ENCODE measurements around the gene HPCAL1. TPM values are rescaled to one million over a fixed set of nuclear protein-coding genes. Genes with fewer than 3 reads are reported as not detected.
A peak's percentile ranks its signal among the peaks of the same experiment; 100 is the strongest.

Gene HPCAL1
- total and polyA plus RNA-seq, 8 donors: 58.1 to 108 (median 72.1) TPM

DNA sequence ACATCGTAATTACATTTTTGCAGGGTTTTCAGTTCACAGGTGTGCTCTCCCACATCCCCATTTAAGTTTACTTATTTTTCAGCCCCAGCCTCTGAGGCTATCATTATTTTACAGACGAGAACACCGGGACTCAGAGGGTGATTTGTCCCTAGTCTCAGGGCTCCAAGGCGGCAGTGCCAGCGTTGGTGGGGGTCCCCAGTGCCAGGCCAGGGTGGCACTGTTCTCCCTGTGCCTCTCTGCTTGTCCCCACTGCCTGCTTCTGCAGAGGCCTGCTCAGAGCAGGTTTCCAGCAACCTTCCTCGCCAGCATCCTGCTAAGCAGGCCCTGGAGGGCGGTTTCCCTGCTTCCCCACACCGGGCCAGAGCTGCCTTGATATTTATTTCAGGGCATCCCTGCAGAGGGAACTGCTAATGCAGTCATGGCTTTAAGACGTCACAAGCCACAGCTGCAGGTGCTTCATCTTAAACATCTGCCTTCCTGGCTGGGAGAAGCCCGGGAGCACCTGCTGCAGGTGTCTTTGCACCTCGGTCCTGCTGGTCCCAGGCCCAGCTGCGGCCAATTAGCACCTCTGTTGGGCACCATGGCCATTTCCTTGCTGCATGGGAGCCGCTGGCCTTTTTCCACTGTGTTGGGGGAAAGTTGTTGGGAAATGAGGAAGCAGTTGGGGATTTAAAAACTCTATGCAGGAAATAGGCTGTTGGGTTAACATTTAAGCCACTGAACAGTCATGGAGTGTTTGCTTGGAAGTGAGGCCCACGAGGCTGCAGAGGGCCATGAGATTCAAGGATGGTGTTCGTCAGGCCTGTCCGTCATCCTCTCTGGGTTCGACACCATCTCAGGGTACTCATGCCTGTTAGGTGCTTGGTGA, 22.8 kb downstream of the HPCAL1 start:
- DNase-seq: peak in 2 of 4 donors; percentile 53 to 63
- intact Hi-C loops (cut with DNase I): no loop called here
- H3K9me3 ChIP-seq: no peaks in the 10 kb centered on the region
- H3K4me3 ChIP-seq: no peak overlapping the region
- peak; percentile 82 for ATAC-seq
- H3K36me3 ChIP-seq: peaks cover 0 to 10% of the 10 kb centered on the region in 2 donors
- H3K4me1 ChIP-seq: peaks cover 16 to 58% of the 10 kb centered on the region in 2 donors
- no peaks in the 10 kb centered on the region for H3K27me3 ChIP-seq
- TF ChIP-seq, protein P1, sequence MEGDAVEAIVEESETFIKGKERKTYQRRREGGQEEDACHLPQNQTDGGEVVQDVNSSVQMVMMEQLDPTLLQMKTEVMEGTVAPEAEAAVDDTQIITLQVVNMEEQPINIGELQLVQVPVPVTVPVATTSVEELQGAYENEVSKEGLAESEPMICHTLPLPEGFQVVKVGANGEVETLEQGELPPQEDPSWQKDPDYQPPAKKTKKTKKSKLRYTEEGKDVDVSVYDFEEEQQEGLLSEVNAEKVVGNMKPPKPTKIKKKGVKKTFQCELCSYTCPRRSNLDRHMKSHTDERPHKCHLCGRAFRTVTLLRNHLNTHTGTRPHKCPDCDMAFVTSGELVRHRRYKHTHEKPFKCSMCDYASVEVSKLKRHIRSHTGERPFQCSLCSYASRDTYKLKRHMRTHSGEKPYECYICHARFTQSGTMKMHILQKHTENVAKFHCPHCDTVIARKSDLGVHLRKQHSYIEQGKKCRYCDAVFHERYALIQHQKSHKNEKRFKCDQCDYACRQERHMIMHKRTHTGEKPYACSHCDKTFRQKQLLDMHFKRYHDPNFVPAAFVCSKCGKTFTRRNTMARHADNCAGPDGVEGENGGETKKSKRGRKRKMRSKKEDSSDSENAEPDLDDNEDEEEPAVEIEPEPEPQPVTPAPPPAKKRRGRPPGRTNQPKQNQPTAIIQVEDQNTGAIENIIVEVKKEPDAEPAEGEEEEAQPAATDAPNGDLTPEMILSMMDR (IDR thresholded peaks at IDR 0.05): no peak
- peak overlapping the region in 1 of 2 donors; percentile 7 for H3K27ac ChIP-seq

DNA sequence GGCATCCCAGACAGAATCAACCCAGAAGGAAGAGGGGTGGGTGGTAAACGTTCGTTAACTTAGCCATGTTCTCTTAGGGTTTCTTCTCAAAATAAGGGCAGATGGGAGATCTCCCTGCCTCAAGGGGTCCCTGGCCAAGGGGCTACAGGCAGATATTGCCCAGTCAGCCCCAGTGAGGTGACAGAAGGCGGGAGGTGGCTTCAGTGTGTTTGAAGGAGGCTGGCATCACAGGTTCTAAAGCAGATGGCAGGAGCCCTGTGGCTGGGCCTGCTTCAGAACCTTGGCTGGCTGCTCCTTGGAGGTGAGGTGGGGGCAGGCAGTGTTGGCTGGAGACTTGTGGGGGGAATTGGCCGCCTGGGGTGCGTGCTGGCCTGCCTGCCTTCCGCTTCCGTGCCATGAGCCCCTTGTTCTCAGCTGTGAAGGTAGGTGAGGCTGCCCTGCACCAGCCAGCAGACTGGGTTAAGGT, 23.5 kb downstream of the HPCAL1 start:
- intact Hi-C loops (cut with DNase I): no loop called here
- no peak for ATAC-seq
- no peaks in the 10 kb centered on the region for H3K9me3 ChIP-seq
- H3K36me3 ChIP-seq: peaks cover 0 to 10% of the 10 kb centered on the region in 2 donors
- H3K27me3 ChIP-seq: no peaks in the 10 kb centered on the region
- H3K4me1 ChIP-seq: peaks cover 23 to 64% of the 10 kb centered on the region in 2 donors
- TF ChIP-seq, protein P1 (IDR thresholded peaks at IDR 0.05): no peak
- no peak overlapping the region for H3K4me3 ChIP-seq
- H3K27ac ChIP-seq: peak overlapping the region; percentile 1 to 7
- peak in 1 of 4 donors; percentile 54 for DNase-seq

DNA sequence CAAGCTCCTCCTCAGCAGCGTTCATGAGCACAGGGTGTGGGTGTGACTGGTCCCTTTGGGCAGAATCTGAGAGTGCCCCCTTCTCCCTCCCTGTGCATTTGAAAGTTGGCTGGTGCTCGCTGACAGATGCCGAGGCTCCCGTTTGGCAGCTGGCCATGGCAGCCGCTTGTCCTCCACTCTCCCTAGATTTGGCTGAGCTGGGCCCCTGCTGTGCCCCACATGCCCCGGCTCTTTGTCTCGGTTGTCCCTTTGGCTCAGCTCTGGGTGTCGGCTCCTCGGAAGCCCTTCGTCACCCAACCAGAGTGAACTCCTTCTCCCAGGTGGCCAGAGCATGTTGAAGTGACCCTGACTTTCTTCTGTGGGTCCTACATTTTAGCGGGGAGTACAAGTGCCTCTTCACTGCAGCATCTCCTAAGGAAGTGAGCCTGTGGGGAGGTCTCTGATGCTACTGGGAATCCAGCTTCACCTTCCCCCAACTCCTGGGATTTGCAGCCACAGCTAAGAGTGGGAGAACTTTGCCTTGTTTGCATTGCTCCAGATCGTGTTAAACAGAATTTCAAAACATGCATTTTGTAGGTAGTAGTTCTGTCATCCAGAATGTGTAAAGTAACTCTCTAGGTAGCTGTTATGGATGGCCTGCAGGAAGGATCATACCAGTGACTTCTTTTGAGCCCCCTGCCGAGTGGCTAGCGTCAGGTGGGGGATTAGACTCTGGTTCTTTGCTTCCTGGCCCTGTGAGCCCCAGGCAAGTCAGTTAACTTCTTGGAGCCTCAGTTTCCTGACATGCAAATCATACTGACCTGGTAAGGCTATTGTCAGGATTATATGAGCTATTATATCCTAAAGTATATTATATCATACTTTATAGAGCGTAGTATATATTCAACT, 24.2 kb downstream of the HPCAL1 start:
- H3K9me3 ChIP-seq: no peaks in the 10 kb centered on the region
- peak overlapping the region; percentile 1 to 7 for H3K27ac ChIP-seq
- DNase-seq: peak in 1 of 4 donors; percentile 68
- no peak overlapping the region for H3K4me3 ChIP-seq
- TF ChIP-seq, protein P1 (IDR thresholded peaks at IDR 0.05): no peak
- no peak for ATAC-seq
- H3K27me3 ChIP-seq: no peaks in the 10 kb centered on the region
- intact Hi-C loops (cut with DNase I): no loop called here
- peaks cover 27 to 72% of the 10 kb centered on the region in 2 donors for H3K4me1 ChIP-seq
- peaks cover 0 to 10% of the 10 kb centered on the region in 2 donors for H3K36me3 ChIP-seq

DNA sequence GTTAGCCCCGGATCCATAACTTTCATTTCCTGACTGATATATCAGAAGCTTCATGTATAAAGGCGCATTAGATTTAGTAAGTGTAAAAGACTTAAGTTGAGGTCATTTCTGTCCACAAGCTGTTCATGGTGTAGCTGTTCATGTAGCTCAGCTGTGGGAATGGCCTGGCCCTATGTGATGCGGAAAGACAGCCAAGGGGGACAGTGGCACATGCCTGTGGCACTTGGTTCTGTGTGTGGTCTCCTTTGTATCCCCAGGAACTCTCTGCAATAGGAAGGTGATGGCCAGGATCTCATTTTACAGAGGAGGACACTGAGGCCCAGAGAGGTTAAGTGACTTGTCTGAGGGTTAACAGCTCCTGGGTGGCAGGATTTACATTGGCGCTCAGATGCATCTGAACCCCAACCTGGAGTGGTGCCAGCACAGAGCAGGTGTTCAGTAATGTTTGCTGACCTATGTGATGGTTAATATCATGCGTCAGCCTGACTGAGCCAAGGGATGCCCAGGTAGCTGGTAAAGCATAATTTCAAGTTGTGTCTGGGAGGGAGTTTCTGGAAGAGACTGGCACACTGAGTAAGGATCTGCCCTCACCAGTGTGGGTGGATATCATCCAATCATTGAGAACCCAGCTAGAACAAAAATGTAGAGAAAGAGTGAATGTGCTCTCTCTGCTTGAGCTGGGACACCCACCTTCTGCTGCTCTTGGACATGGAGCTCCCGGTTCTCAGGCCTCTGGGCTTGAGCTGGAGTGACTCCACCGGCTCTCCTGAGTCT, 25.4 kb downstream of the HPCAL1 start:
- H3K36me3 ChIP-seq: peaks cover 0 to 2% of the 10 kb centered on the region in 2 donors
- no peaks in the 10 kb centered on the region for H3K9me3 ChIP-seq
- H3K4me3 ChIP-seq: no peak overlapping the region
- no peaks in the 10 kb centered on the region for H3K27me3 ChIP-seq
- intact Hi-C loops (cut with DNase I): no loop called here
- no peak overlapping the region for H3K27ac ChIP-seq
- peaks cover 32 to 83% of the 10 kb centered on the region in 2 donors for H3K4me1 ChIP-seq
- DNase-seq: no peak
- TF ChIP-seq, protein P1 (IDR thresholded peaks at IDR 0.05): no peak
- no peak for ATAC-seq

All from left lung (tissue), 10 donors.